Mesenchymal stem cell (in vitro differentiated cells and primary cell): Measurements from ENCODE around the gene UTP18.
A peak's percentile ranks its signal among the peaks of the same experiment; 100 is the strongest.

ENCODE experiments used
- DNase-seq: peaks from one replicate; pipeline ENCODE4 v3.0.0-alpha.2; 2013
- H2AFZ ChIP-seq: one replicate; pipeline ENCODE4 v1.6.1; 2013; ENCODE audit warnings: low read depth, mild to moderate bottlenecking, control low read depth, inconsistent platforms, low read length, moderate library complexity
- H2AK5ac ChIP-seq: 2 replicates; pipeline ENCODE4 v1.6.1; 2013; ENCODE audit warnings: low read length, moderate library complexity, mild to moderate bottlenecking, inconsistent platforms; ENCODE audit not compliant: severe bottlenecking
- H2BK120ac ChIP-seq: one replicate; pipeline ENCODE4 v1.6.1; 2013; ENCODE audit warnings: low read depth, mild to moderate bottlenecking, inconsistent platforms, low read length, moderate library complexity
- H2BK12ac ChIP-seq, 2 experiments: one replicate each; pipeline ENCODE4 v1.6.1; 2013; ENCODE audit warnings: inconsistent platforms in 2 of 2, low read length in 2 of 2, mild to moderate bottlenecking in 2 of 2, moderate library complexity in 2 of 2, control low read depth in 1 of 2
- H2BK15ac ChIP-seq: one replicate; pipeline ENCODE4 v1.6.1; 2013; ENCODE audit warnings: mild to moderate bottlenecking, low read depth, inconsistent platforms; ENCODE audit not compliant: poor library complexity, severe bottlenecking
- H2BK5ac ChIP-seq: 2 replicates; pipeline ENCODE4 v1.6.1; 2013; ENCODE audit warnings: low read depth, mild to moderate bottlenecking, low read length, control low read depth, inconsistent platforms; ENCODE audit not compliant: poor library complexity, severe bottlenecking
- H3K14ac ChIP-seq, 2 experiments: one replicate each; pipeline ENCODE4 v1.6.1; 2013; ENCODE audit warnings: inconsistent platforms in 2 of 2, low read length in 2 of 2, control low read depth in 1 of 2, mild to moderate bottlenecking in 1 of 2, moderate library complexity in 1 of 2
- H3K18ac ChIP-seq, 2 experiments: one replicate each; pipeline ENCODE4 v1.6.1; 2013; ENCODE audit warnings: inconsistent platforms in 2 of 2, low read length in 2 of 2, control low read depth in 1 of 2, low read depth in 1 of 2, mild to moderate bottlenecking in 1 of 2
- H3K23ac ChIP-seq, 2 experiments: one replicate each; pipeline ENCODE4 v1.6.1; 2013; ENCODE audit warnings: inconsistent platforms in 2 of 2, low read length in 2 of 2, mild to moderate bottlenecking in 2 of 2, moderate library complexity in 2 of 2, control low read depth in 1 of 2
- H3K27ac ChIP-seq: 2 replicates; pipeline ENCODE4 v1.5.1; 2013; ENCODE audit warnings: mild to moderate bottlenecking, moderate library complexity, low read length, control low read depth, inconsistent platforms; ENCODE audit not compliant: poor library complexity, severe bottlenecking
- H3K27me3 ChIP-seq, 2 experiments: 2 replicates each; pipeline versions ENCODE4 v1.6.1 to v1.7.0; 2013; ENCODE audit warnings: low read length in 2 of 2, mild to moderate bottlenecking in 2 of 2, moderate library complexity in 2 of 2, control low read depth in 1 of 2, inconsistent platforms in 1 of 2; ENCODE audit not compliant: control insufficient read depth in 1 of 2, insufficient read depth in 1 of 2
- H3K36me3 ChIP-seq, 2 experiments: 2 replicates each; pipeline versions ENCODE4 v1.6.1 to v1.7.0; 2013; ENCODE audit warnings: low read length in 2 of 2, control low read depth in 1 of 2, inconsistent platforms in 1 of 2, low read depth in 1 of 2, mild to moderate bottlenecking in 1 of 2; ENCODE audit not compliant: insufficient read depth in 2 of 2, control insufficient read depth in 1 of 2
- H3K4ac ChIP-seq, 2 experiments: one replicate each; pipeline ENCODE4 v1.6.1; 2013; ENCODE audit warnings: inconsistent platforms in 2 of 2, low read length in 2 of 2, mild to moderate bottlenecking in 2 of 2, moderate library complexity in 2 of 2, control low read depth in 1 of 2, low read depth in 1 of 2
- H3K4me1 ChIP-seq: 2 replicates; pipeline ENCODE4 v1.6.1; 2013; ENCODE audit warnings: low read depth, low read length, control low read depth; ENCODE audit not compliant: control insufficient read depth, insufficient read depth
- H3K4me2 ChIP-seq: 2 replicates; pipeline ENCODE4 v1.6.1; 2013; ENCODE audit warnings: low read length, mild to moderate bottlenecking, inconsistent platforms; ENCODE audit not compliant: poor library complexity, severe bottlenecking
- H3K4me3 ChIP-seq, 2 experiments: 2 replicates each; pipeline versions ENCODE4 v1.5.1 to v1.7.0; 2013; ENCODE audit warnings: low read length in 2 of 2, mild to moderate bottlenecking in 2 of 2, control low read depth in 1 of 2, low read depth in 1 of 2; ENCODE audit not compliant: insufficient read depth in 1 of 2
- H3K79me1 ChIP-seq: replicated peaks from 2 replicates; pipeline ENCODE4 v1.6.1; 2013; ENCODE audit warnings: mild to moderate bottlenecking, control low read depth, low read length, inconsistent platforms; ENCODE audit not compliant: poor library complexity, severe bottlenecking
- H3K9ac ChIP-seq: 2 replicates; pipeline ENCODE4 v1.7.0; 2013; ENCODE audit warnings: mild to moderate bottlenecking, low read length, moderate library complexity
- H3K9me3 ChIP-seq: 2 replicates; pipeline ENCODE4 v1.7.0; 2013; ENCODE audit warnings: mild to moderate bottlenecking, low read length; ENCODE audit not compliant: control insufficient read depth
- H4K8ac ChIP-seq: one replicate; pipeline ENCODE4 v1.6.1; 2013; ENCODE audit warnings: inconsistent platforms, mild to moderate bottlenecking, low read length, moderate library complexity
- H4K91ac ChIP-seq: one replicate; pipeline ENCODE4 v1.6.1; 2013; ENCODE audit warnings: mild to moderate bottlenecking, low read length, inconsistent platforms
- WGBS: methylation state at CpG from one replicate; pipeline ENCODE4 v1.1.7; 2013; ENCODE audit warnings: mixed read lengths; 5-methylcytosine and 5-hydroxymethylcytosine counted together

UTP18 gene

DNA sequence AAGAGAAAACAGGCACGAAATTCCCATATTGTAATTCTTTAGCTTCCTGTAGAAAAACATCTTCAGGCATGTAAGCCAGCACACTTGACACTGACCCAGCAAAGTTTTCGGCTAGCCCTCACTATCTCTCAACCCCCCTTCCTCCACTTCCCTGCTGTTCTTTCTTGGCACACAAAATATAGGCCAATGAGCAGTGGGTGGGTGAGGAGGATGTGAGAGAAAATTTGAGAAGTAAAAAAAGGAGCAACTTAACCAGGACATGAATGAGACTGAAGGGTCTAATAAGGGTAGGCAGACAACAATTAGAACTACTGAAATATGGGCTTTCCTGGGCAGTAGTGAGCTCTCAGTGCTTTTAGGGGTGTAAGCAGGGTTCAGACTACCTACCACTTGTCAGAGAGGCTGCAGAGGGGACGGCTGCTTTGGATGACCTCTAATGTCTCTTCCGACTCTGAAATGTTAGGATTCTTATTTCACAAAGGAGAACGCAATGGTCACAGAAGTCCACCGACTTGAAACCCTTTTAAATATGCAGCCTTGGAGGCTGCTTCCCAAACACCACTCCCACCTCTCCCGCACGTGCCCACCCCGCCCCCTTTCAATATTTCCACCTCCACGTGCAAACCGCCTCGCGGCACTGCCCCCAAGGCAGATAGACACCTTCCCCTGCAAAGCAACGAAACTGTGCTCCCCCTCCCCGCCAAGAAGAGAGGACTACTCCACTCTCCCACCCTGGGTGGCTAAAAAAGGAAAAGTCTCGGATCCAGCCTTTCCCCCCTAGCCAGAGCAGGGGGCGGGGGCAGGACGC lies 1.4 kb upstream of the UTP18 start:
- no peak overlapping the region for H4K91ac ChIP-seq
- DNase-seq = peak; percentile 23
- H3K4ac ChIP-seq = peak overlapping the region in 1 of 2 experiments; percentile 82
- H2BK12ac ChIP-seq = no peak overlapping the region
- no peak overlapping the region for H2BK15ac ChIP-seq
- H3K9me3 ChIP-seq = no peaks in the 10 kb centered on the region
- no peak overlapping the region for H2AFZ ChIP-seq
- H4K8ac ChIP-seq = no peak overlapping the region
- no peak overlapping the region for H2BK120ac ChIP-seq
- no peak overlapping the region for H3K14ac ChIP-seq
- H3K23ac ChIP-seq = peak overlapping the region in 1 of 2 experiments; percentile 67
- H2BK5ac ChIP-seq = no peak overlapping the region
- H3K36me3 ChIP-seq = peaks cover 0 to 29% of the 10 kb centered on the region in 2 experiments
- H3K4me1 ChIP-seq = peaks cover 9% of the 10 kb centered on the region
- H3K18ac ChIP-seq = peak overlapping the region in 1 of 2 experiments; percentile 78
- 3% methylated on average over 15 of the region's 18 CpGs for WGBS
- peak overlapping the region; percentile 96 for H3K4me2 ChIP-seq
- peak overlapping the region; percentile 95 to 96 for H3K4me3 ChIP-seq
- no peak overlapping the region for H3K27ac ChIP-seq
- H2AK5ac ChIP-seq = no peak overlapping the region
- H3K27me3 ChIP-seq = no peaks in the 10 kb centered on the region
- peaks cover 7% of the 10 kb centered on the region for H3K79me1 ChIP-seq
- peak overlapping the region; percentile 97 for H3K9ac ChIP-seq

DNA sequence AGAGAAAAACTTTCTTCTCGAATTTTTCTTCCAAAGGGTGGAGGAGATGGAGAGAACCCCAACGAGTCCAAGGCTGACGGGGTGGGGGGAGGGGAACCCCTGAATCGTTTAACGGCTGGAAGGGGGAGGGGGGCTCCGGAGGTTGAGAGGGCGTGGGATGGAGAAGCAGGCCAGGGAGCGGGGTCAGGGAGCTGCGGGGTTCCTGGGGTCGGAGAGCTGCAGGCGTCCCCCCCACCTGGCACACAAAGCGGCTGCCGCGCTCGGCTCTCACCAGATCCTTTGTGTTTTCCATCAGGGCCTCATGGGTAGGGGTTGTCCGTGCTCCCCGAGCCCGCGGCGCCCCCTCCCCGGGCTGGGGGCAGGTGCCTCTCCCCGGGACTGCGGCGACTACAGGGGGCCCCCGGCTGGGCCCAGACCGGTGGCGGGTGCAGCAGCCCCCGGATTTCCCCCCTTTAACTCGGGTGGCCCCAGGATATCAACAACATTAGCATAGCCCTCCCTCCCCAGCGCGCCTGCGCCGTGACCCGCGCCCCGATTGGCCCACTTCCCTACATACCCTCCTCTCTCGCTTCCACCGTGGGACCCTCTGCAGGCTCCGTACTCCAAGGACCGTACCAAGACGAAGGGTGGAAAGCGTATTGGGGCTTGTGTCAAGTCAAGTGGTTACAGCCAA lies 646 bp upstream of the UTP18 start, which contains the start of gene MBTD1:
MBTD1 (minus strand) TSS at position 486 of the 673 bp plus-strand sequence. CDS start 34,888 bp downstream, outside the sequence.
- peak within 1 kb of the TSS; percentile 82 to 96 for H3K4ac ChIP-seq
- WGBS = 1% methylated on average over 25 of the region's 42 CpGs
- H3K9me3 ChIP-seq = no peaks in the 10 kb centered on the region
- H3K27ac ChIP-seq = peak within 1 kb of the TSS; percentile 100
- peak within 1 kb of the TSS; percentile 96 for H3K4me2 ChIP-seq
- H4K91ac ChIP-seq = peak within 1 kb of the TSS; percentile 87
- H4K8ac ChIP-seq = peak within 1 kb of the TSS; percentile 95
- peaks cover 7% of the 10 kb centered on the region for H3K79me1 ChIP-seq
- H3K23ac ChIP-seq = peak within 1 kb of the TSS in 1 of 2 experiments; percentile 67
- peaks cover 9% of the 10 kb centered on the region for H3K4me1 ChIP-seq
- H3K36me3 ChIP-seq = peaks cover 0 to 26% of the 10 kb centered on the region in 2 experiments
- H3K4me3 ChIP-seq = peak within 1 kb of the TSS; percentile 95 to 96
- H3K18ac ChIP-seq = peak within 1 kb of the TSS; percentile 93 to 99
- H2BK12ac ChIP-seq = peak within 1 kb of the TSS in 1 of 2 experiments; percentile 76
- H2AK5ac ChIP-seq = no peak within 1 kb of the TSS
- peak within 1 kb of the TSS; percentile 81 for H2AFZ ChIP-seq
- H3K27me3 ChIP-seq = no peaks in the 10 kb centered on the region
- peak within 1 kb of the TSS; percentile 88 for H2BK120ac ChIP-seq
- DNase-seq = peak; percentile 98
- H3K14ac ChIP-seq = peak within 1 kb of the TSS in 1 of 2 experiments; percentile 61
- peak within 1 kb of the TSS; percentile 97 for H3K9ac ChIP-seq
- H2BK5ac ChIP-seq = peak within 1 kb of the TSS; percentile 97
- peak within 1 kb of the TSS; percentile 93 for H2BK15ac ChIP-seq

DNA sequence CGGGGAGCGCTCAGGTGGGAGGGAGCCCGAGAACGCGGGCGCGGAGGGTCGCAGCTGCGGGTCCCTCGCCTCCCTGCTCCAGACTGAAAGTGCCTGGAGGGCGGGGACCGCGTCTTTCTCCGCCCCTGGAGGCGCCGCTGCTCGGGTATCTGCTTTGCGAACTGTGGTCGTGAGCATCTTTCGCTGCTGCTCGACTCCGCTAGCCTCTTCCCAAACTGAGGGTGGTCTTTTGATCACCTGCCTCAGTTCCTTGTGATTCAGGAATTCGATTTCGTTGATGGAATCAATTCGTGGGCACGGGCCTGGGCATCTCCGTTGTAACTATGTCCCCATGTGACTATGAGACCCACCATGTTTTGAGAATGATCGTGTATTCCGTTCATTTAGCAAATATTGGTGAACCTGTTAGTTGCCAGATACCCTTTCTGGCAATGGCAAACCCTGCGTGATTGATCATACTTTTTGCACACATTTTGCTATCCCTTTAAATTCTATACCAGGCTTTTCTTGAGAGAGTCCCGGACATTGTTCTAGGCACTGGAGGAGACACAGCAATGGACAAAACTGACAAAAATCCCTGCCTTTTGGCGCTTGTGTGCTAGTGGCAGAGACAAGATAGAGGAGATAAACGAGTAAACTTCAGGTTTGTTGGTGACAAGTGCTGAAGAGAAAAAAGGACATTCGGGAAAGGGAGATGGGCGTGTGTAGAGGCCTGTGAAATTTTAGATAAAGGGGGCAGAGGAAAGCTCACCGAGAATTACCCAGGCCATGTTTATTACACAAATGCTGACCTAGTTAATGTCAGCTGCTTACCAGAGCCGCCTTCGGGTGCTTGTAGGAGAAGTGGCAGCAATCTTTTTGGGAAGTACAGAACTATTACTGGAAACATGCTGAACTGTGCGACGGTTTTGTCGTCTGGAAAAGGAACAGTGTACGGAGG lies 948 bp downstream of the UTP18 start:
- Histone ChIP-seq H3K36me3 (peaks cover 6 to 27% of the 10 kb centered on the region in 2 experiments), H2BK15ac (no peak overlapping the region), H3K9ac (peak overlapping the region; percentile 97), H3K14ac (no peak overlapping the region), H3K23ac (peak overlapping the region in 1 of 2 experiments; percentile 51), H3K27ac (no peak overlapping the region), H3K4me1 (peaks cover 7% of the 10 kb centered on the region), H2AFZ (peak overlapping the region; percentile 33), H3K27me3 (no peaks in the 10 kb centered on the region), H3K4me2 (peak overlapping the region; percentile 90), H4K91ac (peak overlapping the region; percentile 87), H3K4me3 (peak overlapping the region; percentile 94 to 95), H3K18ac (peak overlapping the region; percentile 93 to 97), H3K9me3 (no peaks in the 10 kb centered on the region), H2BK120ac (peak overlapping the region; percentile 88), H3K79me1 (peaks cover 6% of the 10 kb centered on the region), H2AK5ac (no peak overlapping the region), H3K4ac (peak overlapping the region in 1 of 2 experiments; percentile 64), H2BK12ac (no peak overlapping the region), H2BK5ac (no peak overlapping the region), H4K8ac (peak overlapping the region; percentile 95)
- 16% methylated on average over 42 of the region's 42 CpGs for WGBS
- peak; percentile 42 for DNase-seq
